NCI-H526 treated with DMSO at 0.1 percent for 48 hours (cell line): Measurements from ENCODE around the gene ACP5.
A peak's percentile ranks its signal among the peaks of the same experiment; 100 is the strongest.
"Not testable (repeated sequence)": the region's sequence is repeated elsewhere in the genome, so short reads cannot be mapped to it uniquely, and the experiment has no call there.

Experiments
- DNase-seq: peaks from one replicate; lab custom pipeline; 2025; lab: John Stamatoyannopoulos, UW

ACP5 gene

DNA sequence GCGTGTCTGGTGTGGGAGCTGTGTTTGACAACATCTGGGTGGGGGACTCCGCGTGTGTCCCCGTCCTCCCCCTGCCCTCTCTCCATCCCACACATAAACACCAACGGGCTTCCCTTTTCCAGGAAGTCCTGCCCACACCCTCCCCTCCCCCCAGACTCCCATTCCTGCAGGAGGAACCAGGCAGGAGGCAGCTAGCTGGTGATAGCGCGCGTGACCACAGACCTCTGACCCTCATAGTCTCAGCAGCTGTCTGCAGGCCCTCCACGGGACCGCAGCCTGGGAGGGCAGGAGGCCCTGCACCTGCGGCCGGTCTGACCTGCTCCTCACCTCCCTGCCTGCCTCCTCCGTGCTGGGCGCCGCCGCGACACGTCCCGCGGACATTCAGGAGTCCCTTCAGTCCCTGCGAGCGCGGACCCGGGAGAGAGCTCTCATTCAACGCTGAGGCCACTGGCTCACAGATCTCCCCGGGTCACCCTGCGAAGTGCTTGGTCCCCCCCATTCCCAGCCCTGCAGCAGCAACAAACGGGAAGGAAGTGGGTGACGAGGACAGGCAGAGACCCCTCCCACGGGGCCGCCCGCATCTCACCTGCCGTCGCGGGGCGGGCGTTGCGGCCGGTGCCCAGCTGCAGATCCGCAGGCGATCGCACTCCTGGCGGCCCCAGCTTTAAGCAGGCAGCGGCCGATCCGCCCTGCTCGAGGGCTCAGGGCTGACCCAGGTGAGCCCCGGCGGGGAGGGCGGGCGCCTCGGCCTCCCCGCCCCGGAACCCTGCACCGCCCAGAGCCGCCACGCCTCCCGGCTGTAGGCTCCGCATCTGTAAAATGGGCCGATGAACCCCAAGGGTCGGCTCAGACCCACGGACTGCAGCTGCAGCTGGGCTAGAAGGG lies 1.1 kb upstream of the ACP5 start:
- DNase-seq = no peak

DNA sequence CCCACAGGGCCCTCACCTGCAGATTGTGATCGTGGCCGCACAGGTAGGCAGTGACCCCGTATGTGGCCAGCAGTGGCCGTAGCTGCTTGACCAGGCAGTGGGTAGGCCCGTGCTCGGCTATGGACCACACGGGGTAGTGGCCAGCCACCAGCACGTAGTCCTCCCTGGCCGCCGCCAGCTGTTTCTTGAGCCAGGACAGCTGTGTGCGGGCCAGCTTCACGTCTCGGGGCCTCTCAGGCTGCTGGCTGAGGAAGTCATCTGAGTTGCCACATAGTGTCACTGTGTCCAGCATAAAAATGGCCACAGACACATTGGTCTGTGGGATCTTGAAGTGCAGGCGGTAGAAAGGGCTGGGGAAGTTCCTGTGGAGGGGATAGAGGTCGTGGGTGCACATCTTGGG lies 1.2 kb downstream of the ACP5 start:
- no peak for DNase-seq

DNA sequence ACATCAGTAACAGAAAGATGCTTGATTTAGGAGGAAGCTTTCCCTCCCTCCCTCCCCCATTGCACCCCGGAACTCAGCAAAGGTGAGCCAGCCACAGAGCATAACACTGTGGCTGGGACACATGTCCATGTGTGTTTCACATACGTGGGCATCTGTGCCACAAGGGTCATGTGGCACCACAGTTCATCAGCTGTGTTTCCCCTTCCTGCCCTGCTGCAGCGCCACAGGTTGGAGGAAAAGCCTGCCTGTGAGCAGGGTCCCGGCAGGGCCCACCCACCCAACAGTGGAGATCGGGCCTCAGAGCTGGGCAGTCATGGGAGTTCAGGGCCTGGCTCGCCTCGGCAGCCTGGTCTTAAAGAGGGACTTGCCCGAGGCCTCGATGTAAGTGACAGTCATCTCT lies 2.8 kb downstream of the ACP5 start:
- no peak for DNase-seq

DNA sequence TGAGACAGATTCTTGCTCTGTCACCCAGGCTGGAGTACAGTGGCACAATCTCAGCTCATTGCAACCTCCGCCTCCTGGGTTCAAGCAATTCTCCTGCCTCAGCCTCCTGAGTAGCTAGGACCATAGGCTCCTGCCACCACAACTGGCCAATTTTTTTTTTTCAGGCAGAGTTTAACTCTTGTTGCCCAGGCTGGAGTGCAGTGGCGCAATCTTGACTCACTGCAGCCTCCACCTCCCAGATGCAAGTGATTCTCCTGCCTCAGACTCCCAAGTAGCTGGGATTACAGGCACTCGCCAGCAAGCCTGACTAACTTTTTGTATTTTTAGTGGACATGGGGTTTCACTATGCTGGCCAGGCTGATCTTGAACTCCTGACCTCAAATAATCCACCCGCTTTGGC lies 3.7 kb downstream of the ACP5 start:
- not testable (repeated sequence) for DNase-seq

DNA sequence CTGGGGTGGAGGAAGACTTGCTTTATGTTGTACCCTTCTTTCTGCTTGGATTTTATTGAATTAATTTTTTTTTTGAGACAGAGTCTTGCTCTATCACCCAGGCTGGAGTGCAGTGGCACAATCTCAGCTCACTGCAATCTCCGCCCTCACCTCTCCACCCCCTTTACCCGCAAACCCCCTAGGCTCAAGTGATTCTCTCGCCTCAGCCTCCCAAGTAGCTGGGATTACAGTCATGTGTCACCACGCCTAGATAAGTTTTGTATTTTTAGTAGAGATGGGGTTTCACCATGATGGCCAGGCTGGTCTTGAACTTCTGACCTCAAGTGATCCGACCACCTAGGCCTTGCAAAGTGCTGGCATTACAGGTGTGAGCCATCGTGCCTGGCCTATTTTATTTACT lies 4.1 kb downstream of the ACP5 start:
- DNase-seq = not testable (repeated sequence)

DNA sequence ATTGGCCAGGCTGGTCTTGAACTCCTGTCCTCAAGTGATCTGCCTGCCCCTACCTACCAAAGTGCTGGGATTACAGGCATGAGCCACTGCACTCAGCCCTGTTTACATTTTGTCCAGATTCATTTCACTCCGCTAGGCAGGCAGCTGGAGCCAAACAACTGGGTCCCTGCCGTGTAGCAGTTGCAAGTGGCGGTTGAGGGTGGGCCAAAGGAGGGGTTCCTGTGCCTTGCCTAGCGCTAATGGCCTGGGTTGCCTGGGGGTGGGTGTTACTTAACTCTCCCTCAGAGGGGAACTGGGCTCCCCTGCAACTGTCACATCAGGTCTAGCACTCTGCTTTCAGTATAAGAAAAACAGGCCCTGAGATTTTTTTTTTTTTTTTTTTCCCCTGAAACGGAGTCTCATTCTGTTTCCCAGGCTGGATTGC lies 7.4 kb downstream of the ACP5 start:
- no peak for DNase-seq

DNA sequence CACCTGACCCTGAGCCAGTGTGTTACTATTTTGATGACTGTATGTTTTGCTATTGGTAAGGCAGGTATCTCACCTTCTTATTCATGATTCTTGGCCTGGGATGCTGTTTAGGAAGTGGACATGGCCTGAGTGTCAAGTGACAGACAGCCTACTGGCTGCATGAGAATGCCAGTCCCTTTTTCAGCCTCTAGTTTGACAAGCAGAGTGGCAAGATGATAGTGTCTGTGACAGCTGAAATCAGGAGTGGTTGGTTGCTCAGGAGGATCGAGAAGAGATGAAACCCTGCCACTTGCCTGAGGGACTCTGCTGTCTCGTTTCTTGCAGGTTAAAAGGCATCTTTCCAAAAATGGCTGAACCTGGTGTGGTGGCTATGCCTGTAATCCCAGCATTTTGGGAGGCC lies 11.3 kb downstream of the ACP5 start:
- no peak for DNase-seq

DNA sequence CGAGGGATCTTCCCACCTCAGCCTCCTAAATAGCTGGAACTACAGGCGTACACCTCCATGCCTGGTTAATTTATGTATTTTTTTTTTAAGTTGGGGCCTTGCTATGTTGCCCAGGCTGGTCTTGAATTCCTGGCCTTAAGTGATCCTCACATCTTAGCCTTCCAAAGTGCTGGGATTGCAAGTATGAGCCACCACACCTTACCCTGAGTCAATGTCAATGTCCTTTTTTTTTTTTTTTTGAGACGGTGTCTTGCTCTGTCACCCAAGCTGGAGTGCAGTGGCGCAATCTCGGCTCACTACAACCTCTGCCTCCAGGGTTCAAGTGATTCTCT lies 11.8 kb downstream of the ACP5 start:
- not testable (repeated sequence) for DNase-seq

DNA sequence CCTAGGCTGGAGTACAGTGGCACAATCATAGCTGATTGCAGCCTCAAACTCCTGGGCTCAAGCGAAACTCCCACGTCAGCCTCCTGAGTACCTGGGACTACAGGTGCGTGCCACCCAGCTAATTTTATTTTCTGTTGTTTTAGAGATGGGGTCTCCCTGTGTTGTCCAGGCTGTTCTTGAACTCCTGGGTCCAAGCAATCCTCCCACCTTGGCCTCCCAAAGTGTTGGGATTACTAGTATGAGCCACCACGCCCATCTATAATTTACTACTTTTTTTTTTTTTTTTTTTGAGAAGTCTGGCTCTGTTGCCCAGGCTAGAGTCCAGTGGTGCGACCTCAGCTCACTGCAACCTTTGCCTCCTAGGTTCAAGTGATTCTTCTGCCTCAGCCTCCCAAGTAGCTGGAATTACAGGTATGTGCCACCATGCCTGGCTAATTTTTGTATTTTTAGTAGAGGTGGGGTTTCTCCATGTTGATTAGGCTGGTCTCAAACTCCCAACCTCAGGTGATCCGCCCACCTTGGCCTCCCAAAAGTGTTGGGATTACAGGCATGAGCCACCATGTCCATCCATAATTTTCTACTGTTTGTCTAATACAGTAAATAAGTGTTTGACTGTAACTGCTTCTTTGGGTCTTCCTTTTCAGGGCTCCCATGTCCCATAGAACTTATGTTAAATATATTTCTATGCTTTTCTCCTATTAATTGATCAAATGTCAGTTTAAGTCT lies 13.2 kb downstream of the ACP5 start:
- DNase-seq = not testable (repeated sequence)

DNA sequence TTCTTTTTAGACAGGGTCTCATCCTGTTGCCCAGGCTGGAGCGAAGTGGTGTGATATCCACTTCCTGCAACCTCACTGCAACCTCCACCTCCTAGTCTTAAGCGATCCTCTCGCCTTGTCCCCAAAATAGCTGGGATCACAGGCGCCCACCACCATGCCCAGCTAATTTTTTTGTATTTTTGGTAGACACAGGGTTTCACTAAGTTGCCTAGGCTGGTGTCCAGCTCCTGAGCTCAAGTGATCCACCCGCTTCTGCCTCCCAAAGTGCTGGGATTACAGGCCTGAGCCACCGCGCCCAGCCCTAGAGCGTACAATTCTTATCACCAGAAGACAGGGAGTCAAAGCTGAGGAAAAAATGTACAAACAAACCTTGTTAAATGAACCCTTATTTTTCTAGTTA lies 13.9 kb downstream of the ACP5 start:
- DNase-seq = no peak

DNA sequence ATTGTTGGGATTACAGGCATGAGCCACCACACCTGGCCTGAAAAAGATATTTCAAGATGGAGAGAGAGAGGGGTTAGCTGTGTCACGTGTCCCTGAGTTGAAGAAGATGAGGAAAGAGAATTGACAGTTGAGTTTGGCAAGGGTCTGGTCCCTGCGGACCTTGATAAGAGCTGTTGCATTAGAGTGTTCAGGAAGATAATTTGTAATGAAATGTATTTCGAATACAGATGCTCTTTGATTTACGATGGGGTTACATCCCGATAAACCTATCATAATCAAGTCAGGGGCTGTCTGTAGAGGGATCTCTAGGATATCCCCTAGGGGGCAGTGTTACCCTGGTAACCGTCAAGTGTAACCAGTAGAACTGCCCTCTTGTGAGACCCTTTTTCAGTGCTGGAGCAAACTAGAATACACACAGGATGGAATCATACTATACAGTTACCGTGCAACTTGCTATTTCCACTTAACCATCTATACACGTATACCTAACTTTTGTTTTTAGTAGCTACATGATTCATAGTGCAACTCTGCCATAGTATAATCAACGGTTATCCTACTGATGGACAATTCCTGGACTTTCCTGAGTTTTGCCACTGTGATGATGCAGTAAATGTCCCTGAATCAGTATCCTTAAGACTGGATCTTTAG lies 16.9 kb downstream of the ACP5 start:
- DNase-seq = no peak

DNA sequence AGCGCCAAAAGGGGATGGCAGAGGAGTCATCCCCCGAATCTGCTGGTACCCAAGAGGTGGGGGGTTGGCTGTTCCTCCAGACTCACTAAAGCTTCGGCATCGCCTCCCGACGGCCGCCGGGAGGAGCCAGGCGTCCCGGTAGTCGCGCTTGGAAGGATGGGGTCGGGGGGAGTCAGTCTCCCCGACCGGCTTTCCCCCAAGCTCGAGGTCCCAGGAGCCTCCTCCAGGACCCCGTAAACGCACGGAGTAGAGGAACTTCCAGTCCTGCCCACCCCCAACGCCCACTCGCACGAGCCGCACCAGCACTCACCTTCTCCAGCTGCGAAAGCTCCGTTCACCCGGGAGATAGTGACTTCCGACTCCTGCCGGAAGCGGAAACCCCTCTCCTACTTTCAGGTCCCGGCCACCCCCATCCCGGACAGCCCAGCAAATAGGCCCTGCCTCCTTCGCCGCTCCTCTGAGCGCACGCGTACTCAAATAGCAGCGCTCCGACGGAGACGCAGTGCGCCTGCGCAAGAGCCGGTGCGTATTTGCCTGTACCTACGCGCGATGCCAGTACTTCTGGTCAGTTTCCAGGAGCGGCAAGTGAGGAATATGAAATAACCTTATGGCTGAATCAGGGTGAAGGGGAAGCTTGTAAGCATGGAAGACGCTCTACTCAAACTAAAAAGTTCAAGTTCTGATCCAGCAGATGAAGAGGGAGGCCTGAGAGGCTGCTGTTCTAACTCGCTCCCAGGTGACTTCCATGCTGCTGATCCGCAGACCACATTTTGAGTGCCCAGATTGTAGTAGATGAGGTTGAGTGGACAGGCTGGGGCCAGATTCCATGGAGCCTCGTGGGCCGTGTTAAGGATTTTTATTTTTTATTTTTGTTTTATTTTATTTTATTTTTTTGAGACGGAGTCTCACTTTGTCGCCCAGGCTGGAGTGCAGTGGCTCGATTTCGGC lies 18.3 kb downstream of the ACP5 start, which contains the start of gene ELOF1:
Gene ELOF1 (minus strand): TSS at position 350 of the 948 bp plus-strand sequence. CDS start 4,883 bp downstream, outside the sequence.
- DNase-seq = peak; percentile 84

DNA sequence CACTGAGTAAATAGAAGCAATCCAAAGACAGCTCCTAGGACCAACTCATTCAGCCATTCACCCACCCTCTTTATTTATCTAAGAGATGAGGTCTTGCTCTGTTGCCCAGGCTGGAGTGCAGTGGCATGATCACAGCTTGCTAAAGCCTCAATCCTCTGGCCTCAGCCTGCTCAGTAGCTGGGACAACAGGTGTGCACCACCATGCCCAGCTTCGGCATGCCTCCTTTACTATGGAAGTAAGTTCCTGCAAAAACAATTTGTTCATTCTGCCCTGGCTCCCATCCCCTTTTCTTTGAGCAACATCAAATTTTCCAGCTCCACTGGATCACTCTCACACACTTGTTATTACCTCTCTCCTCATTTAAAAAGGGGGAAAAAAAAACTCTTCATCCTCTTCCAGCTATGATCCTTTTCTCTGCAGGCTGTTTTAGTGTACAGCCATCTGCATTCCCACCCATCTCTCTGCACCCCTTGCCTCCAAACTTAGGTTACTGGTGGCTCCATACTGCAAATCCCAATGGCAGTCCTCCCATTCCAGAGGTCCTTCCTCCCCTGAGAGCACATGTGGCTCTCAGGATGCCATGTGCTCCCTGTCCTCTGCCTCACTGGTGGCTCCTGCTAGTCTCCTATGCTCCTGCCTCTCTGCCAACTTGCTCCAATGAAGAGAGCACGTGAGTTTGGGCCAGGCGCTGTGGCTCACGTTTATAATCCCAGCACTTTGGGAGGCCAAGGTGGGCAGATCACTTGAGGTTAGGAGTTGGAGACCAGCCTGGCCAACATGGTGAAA lies 20.6 kb downstream of the ACP5 start:
- DNase-seq = no peak

DNA sequence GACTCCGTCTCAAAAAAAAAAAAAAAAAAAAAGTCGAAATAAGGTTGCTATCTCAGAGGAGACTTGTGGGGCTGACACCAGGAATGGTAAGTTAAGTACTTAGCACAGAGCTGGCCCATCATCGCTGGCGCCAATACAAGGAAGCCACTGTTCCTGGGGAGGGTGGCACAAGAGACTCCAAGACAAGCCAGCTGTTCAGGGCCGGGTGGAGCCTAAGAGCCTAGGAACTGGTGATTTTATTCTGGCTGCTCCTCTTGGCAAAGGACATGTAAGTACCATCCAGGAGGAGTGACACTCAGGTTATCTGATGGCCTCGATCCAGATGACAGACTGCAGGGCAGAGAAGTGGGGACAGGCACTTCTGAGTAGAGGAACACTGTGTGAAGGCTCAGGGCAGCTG lies 22.2 kb downstream of the ACP5 start:
- no peak for DNase-seq

DNA sequence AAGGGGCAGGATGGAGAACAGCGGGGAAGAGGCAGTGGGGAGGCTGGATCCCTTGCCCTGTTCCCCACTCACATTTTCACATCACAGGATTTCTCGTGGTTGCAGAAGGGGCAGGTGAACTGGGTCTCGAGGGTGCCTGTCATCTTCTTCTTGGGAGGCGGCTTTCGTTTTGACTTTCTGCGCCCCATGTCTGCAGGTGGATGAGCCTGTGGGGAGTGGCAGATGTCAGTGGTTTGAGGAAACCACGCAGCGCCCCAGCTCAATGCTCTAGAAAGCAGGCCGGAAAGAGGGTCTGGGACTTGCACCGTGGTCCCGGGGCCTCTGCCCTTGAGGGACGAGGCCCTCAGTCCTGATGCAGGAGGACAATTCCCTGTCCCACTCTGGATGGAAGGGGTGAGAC lies 23.3 kb downstream of the ACP5 start:
- no peak for DNase-seq

DNA sequence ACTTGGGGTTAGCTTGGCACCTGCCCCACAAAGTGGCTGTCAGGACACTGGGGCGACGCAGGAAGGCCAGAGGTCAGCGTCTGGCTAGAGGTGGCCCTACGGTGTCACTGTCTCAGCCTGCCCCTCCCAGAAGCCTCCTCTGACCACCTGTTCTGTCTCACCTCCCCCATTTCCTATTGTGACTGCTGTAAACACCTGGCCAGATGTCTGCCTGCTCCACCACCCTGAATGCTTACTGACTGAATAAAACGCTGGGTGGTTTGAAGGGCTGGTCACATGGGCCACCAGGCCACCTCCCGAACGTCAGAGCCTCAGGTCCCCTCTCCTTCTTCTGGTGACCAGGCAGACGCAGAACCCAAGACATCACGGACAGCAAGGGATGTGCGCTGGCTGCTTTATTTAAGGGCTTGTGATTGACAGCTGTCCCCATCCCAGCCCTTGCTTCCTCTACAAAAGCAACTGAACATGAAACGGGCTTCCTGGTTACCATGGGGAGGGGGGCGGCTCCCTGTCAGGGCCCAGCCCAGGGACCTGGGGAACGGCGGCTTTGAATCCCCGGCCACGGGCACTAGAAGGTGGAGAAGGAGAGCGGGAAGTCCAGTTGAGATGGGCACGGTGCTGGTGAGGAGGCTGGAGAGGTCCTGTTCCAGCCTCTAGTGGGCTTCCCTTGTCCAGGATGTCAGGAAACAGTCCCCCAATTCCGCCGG lies 24.6 kb downstream of the ACP5 start:
- no peak for DNase-seq

DNA sequence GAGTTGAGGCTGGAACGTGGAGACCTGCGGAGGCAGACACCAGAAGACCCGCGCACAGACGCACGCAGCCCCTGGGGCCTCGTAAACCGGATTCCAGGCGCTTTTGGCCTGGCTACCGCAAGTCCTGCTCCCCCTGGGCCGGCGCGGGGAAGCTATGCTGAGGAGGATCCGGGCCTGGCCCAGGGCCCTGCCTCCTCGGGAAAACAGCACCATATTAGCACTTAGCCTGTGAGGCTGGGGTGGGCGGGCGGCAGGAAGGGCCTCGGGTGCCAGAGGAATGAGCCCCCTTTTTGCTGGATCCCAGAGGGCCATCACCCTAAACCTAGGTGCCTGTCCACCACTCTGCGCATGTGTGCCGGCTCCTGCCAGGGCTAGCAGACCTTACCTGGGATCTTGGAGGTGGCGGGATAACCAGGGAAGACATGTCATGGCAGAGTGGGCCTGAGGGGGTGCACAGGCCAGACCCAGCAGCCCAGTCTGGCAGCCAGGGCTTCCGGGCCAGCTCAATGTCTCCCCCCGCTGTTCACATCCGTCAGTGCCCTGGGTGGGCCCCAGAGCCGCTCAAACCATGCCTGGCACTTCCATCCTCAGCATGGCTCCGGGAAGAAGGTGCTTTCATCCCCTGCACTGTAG lies 25.7 kb downstream of the ACP5 start:
- no peak for DNase-seq

DNA sequence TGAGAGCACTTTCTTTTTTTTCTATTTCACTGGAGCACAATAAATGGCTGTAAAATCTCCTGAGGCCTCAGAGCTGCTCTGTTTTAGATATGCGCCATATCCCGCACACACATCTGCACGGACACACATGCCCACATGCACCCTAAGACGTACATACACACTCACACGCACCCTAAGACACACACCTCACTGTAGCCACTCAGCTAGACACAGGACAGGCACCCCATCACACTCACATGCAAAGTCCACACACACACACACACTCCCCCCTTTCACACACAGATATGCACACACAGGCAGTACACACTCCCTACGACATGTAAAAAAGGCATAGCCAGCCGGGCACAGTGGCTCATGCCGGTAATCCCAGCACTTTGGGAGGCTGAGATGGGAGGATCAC lies 27.2 kb downstream of the ACP5 start:
- no peak for DNase-seq

DNA sequence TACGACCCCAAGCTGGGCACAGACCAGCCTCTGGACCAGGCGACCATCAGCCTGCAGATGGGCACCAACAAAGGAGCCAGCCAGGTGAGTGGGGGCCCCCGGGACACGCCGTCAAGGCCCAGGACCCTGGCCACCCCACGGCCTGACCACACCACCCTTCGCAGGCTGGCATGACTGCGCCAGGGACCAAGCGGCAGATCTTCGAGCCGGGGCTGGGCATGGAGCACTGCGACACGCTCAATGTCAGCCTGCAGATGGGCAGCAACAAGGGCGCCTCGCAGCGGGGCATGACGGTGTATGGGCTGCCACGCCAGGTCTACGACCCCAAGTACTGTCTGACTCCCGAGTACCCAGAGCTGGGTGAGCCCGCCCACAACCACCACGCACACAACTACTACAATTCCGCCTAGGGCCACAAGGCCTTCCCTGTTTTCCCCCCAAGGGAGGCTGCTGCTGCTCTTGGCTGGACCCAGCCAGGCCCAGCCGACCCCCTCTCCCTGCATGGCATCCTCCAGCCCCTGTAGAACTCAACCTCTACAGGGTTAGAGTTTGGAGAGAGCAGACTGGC lies 28.0 kb downstream of the ACP5 start:
- no peak for DNase-seq
